Measurements from ENCODE around the gene FAM24A.

The FAM24A gene

GRCh38 chr10:122911889-122912484, 1.6 kb downstream of the FAM24A start:
- DNase-seq (ENCODE audit: low read depth, low spot score): peak; percentile 51
- H3K4me3 ChIP-seq (ENCODE audit: low read length): no peak overlapping the region

- DNase-seq (ENCODE audit: low read depth, low spot score): no peak
- no peak overlapping the region for H3K4me3 ChIP-seq (ENCODE audit: low read length)
Measured at GRCh38 chr10:122915700-122916099, 5.3 kb downstream of the FAM24A start.

- no peak overlapping the region for H3K4me3 ChIP-seq (ENCODE audit: low read length)
- DNase-seq (ENCODE audit: low read depth, low spot score): no peak
Measured at GRCh38 chr10:122930140-122930539, 19.7 kb downstream of the FAM24A start.

GRCh38 chr10:122931088-122931906, 20.9 kb downstream of the FAM24A start:
- H3K4me3 ChIP-seq (ENCODE audit: low read length): no peak overlapping the region
- DNase-seq (ENCODE audit: low read depth, low spot score): no peak

GRCh38 chr10:122939133-122939855, 28.9 kb downstream of the FAM24A start:
- no peak overlapping the region for H3K4me3 ChIP-seq (ENCODE audit: low read length)
- DNase-seq (ENCODE audit: low read depth, low spot score): no peak

DNA sequence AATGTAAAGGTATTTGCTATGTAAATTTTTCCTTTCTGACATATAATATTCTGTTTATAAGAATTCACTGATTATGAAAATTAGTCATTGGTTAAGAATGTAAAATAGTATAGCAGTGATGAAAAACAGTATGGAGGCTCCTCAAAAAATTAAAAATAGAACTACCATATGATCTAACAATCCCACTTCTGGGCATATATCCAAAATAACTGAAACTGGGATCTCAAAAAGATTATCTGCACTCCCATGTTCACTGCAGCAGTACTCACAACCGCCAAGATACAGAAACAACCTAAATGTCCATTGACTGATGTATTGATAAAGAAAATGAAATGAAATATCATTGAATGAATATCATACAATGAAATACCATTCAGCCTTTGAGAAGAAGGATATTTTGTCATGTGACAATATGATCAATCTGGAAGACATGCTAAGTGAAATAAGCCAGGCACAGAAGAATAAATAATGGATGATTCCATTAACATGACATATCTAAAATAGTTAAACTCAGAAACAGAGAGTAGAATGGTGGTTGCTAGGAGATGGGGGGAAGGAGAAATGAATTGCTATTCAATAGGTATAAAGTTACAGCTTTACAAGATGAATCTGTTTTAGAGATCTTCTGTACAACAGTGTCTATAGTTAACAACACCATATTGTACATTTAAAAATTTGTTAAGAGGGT, 29.6 kb downstream of the FAM24A start:
- H3K4me3 ChIP-seq (ENCODE audit: low read length): no peak overlapping the region
- DNase-seq (ENCODE audit: low read depth, low spot score): no peak

DNA sequence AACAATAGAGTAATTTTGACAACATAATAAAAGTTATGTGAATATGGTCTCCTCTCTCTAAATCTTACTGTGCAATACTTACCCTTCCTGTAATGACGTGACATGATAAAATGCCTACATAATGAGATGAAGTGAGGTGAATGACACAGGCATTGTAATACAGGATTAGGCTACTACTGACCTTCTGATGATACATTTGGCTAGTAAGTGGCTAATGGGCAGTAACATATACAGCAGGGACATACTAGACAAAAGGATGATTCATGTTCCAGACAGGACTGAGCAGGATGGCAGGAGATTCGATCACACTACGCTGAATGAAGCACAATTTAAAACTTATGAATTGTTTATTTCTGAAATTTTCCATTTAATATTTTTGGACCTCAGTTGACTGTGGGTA, 38.9 kb downstream of the FAM24A start:
- no peak overlapping the region for H3K4me3 ChIP-seq (ENCODE audit: low read length)
- no peak for DNase-seq (ENCODE audit: low read depth, low spot score)

GRCh38 chr10:122953902-122954730, 43.7 kb downstream of the FAM24A start, which contains the start of gene C10orf88:
Gene C10orf88, minus strand, starts transcription at chr10:122954227. Its CDS starts 49 bp downstream, at chr10:122954178.
- peak; percentile 99 for DNase-seq (ENCODE audit: low read depth, low spot score)
- peak within 1 kb of the TSS; percentile 74 for H3K4me3 ChIP-seq (ENCODE audit: low read length)

GRCh38 chr10:122954731-122955050, 44.3 kb downstream of the FAM24A start:
- no peak for DNase-seq (ENCODE audit: low read depth, low spot score)
- peak overlapping the region; percentile 28 for H3K4me3 ChIP-seq (ENCODE audit: low read length)

- no peak for DNase-seq (ENCODE audit: low read depth, low spot score)
Measured at GRCh38 chr10:122955892-122956291, 45.5 kb downstream of the FAM24A start.

GRCh38 chr10:122957474-122957873, 47.1 kb downstream of the FAM24A start:
- H3K4me3 ChIP-seq (ENCODE audit: low read length): no peak overlapping the region
- DNase-seq (ENCODE audit: low read depth, low spot score): no peak

More at GRCh38 chr10:122955892-122956291, 45.5 kb downstream of the FAM24A start:
- no peak overlapping the region for H3K4me3 ChIP-seq (ENCODE audit: low read length)

GRCh38 chr10:122962405-122962804, 52.0 kb downstream of the FAM24A start:
- DNase-seq (ENCODE audit: low read depth, low spot score): no peak
- H3K4me3 ChIP-seq (ENCODE audit: low read length): no peak overlapping the region
